GM10266 (cell line): ENCODE data around the gene CIBAR2.
A peak's percentile ranks its signal among the peaks of the same experiment; 100 is the strongest.

Experiments
- DNase-seq: peaks from one replicate; pipeline ENCODE4 v3.0.0; 2012; ENCODE audit errors: extremely low spot score
- TF ChIP-seq, protein P1 (sequence below): IDR thresholded peaks from 2 replicates; pipeline ENCODE4 v1.5.1; 2012; ENCODE audit warnings: mild to moderate bottlenecking, low read depth; ENCODE audit not compliant: control insufficient read depth, insufficient read depth; ENCODE audit errors: missing control alignments

Gene CIBAR2

DNA sequence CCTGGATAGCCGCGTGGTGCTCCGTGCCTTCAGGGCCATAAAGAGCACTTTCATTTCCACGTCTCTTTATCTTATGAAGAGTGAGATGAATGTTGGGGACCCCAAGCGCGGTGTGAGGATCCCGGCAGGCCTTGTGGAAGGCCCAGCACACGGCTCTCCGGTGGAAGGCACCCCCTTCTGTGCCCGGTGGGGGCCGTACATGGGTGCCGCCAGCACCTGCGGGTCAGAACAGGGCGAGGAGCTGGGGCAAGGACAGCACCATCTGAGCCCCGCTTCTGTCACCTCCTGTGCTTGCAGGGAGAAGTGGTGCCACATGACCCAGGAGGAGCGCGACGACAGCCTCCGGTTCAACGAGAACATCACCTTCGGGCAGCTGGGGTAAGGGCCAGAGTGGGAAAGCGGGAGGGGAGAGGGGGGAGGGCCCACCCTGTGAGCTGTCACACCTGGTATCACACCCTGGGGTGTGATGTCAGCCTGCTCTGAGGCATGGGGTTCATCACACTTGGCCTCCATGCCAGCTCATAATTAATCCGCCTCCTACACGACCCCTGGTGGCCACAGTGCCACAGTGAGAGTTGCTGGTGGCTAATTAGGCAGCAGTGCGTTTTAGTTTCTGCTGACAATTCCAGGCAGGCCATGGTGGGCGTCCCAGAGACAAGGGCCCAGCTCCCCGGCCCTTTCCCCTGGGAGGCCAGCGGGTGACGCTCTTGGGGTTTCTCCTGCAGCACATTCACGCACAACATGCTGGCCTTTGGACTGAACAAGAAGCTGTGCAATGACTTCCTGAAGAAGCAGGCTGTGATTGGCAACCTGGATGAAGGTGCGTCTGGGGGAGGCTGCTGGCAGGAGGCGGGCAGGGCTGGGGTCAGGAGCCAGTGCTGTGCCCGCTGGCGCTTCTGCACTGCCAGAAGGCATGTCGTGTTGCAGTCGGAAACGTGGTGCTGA lies 25.7 kb downstream of the CIBAR2 start:
- TF ChIP-seq, protein P1, sequence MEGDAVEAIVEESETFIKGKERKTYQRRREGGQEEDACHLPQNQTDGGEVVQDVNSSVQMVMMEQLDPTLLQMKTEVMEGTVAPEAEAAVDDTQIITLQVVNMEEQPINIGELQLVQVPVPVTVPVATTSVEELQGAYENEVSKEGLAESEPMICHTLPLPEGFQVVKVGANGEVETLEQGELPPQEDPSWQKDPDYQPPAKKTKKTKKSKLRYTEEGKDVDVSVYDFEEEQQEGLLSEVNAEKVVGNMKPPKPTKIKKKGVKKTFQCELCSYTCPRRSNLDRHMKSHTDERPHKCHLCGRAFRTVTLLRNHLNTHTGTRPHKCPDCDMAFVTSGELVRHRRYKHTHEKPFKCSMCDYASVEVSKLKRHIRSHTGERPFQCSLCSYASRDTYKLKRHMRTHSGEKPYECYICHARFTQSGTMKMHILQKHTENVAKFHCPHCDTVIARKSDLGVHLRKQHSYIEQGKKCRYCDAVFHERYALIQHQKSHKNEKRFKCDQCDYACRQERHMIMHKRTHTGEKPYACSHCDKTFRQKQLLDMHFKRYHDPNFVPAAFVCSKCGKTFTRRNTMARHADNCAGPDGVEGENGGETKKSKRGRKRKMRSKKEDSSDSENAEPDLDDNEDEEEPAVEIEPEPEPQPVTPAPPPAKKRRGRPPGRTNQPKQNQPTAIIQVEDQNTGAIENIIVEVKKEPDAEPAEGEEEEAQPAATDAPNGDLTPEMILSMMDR: peak; percentile 93
- peak; percentile 90 for DNase-seq

- no peak for DNase-seq
- TF ChIP-seq, protein P1: no peak
Observed at GRCh38 chr16:85085721-85086120, 26.6 kb downstream of the CIBAR2 start.

DNA sequence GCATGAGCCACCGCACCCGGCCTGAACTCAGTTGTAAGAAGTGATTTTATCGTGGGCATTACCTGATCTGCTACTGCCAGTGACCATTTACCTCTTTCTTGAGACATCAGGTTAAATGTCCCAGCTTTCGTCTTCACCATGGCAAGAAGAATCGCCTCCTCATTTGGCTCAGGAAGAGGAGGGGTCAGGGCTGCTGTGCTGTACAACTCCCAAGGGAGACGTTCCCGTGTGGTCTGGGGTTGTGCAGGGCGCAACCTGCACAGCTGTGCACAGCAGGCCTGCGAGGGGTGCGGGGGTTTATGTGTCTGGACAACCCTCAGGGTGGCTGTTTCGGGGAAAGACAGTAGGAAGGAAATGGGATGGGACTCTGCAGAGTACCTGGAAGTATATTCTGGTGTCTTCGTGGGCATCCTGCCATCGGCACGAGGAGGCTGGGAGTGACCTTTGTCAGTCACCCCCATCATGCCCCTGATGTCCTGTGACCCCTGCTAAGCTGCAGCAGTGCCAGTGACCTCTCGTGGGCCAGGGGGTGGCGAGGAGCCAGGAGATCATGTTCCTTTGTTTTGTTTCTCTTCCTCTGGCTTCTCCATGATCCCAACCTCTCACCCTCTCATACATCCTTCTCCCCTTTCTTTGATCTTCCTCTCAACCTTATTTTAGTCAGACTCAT lies 27.3 kb downstream of the CIBAR2 start:
- no peak for DNase-seq
- TF ChIP-seq, protein P1: no peak

DNA sequence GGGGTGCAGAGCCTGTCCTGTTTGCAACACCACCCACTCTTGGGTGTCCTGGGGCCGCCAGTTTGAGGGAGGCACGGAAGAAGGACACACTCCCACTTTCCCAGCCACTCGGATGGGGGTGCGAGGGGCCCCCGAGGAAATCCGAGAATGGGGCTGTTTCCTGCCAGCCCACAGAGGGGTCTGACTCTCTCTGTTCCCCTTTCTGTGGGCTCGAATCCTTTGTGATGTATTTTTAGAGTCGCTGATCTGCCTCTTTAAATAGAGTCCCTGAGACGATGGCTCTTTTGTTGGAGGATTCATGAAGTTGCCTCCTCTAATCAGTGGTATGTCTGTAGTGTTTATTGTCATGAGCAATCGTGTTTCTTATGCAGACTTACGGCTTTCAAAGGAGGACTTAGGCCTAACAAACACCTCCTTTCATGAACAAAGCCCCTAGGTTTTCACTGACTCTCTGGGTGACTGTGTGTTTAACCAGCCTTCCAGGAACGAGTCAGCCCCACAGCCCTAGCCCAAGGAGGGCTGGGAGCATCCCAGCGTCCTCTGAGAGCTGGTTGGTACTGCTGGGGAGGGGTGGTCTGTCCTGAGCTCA lies 29.1 kb downstream of the CIBAR2 start:
- peak; percentile 43 for DNase-seq
- TF ChIP-seq, protein P1: no peak

GRCh38 chr16:85082173-85083050 lies 29.9 kb downstream of the CIBAR2 start:
- TF ChIP-seq, protein P1: no peak
- DNase-seq: peak; percentile 46

GRCh38 chr16:85081765-85082164 lies 30.5 kb downstream of the CIBAR2 start:
- TF ChIP-seq, protein P1: no peak

More at GRCh38 chr16:85081765-85082164, 30.5 kb downstream of the CIBAR2 start:
- DNase-seq: no peak
